ENCODE measurements around the gene SEMA5A.

SEMA5A gene

GRCh38 chr5:9502050-9502834, 43.6 kb downstream of the SEMA5A start:
- no peaks in the 10 kb centered on the region for H3K27me3 ChIP-seq
- no peaks in the 10 kb centered on the region for H3K4me1 ChIP-seq (ENCODE audit: control insufficient read depth in 1 of 2, insufficient read depth in 1 of 2, low read depth in 1 of 2, low read length in 1 of 2)
- TF ChIP-seq CTCF (IDR thresholded peaks at IDR 0.05): no peak
- H3K27ac ChIP-seq: no peak overlapping the region
- no peaks in the 10 kb centered on the region for H3K9me3 ChIP-seq
- H3K36me3 ChIP-seq: no peaks in the 10 kb centered on the region
- no peak overlapping the region for H3K4me3 ChIP-seq (ENCODE audit: low read depth in 1 of 2, low read length in 1 of 2)

- Histone ChIP-seq H3K27me3 (no peaks in the 10 kb centered on the region), H3K36me3 (no peaks in the 10 kb centered on the region), H3K4me3 (ENCODE audit: low read depth in 1 of 2, low read length in 1 of 2) (no peak overlapping the region), H3K9me3 (no peaks in the 10 kb centered on the region), H3K4me1 (ENCODE audit: control insufficient read depth in 1 of 2, insufficient read depth in 1 of 2, low read depth in 1 of 2, low read length in 1 of 2) (no peaks in the 10 kb centered on the region), H3K27ac (no peak overlapping the region)
- TF ChIP-seq CTCF (IDR thresholded peaks at IDR 0.05): no peak
Measured at GRCh38 chr5:9500625-9501024, 45.2 kb downstream of the SEMA5A start.

DNA sequence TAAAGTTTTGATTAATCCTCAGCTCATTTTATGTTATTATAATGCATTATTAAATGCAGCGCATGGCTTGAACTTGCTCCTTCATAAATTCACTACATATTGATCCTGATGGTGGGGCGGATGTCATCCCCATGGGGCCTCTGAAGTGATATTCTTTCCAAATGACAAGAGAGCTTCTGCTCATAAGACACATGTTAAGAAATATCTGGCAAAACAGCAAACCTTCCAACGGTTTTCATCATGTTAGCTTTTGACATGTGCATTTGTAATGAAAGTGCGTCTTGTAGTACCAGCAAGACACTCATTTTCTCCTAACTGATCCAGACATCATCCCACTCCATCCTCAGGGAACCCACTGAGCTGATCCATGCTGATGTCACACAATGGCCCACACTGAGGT, 45.7 kb downstream of the SEMA5A start:
- Histone ChIP-seq H3K27ac (no peak overlapping the region), H3K36me3 (no peaks in the 10 kb centered on the region), H3K4me3 (ENCODE audit: low read depth in 1 of 2, low read length in 1 of 2) (no peak overlapping the region), H3K9me3 (no peaks in the 10 kb centered on the region), H3K27me3 (no peaks in the 10 kb centered on the region), H3K4me1 (ENCODE audit: control insufficient read depth in 1 of 2, insufficient read depth in 1 of 2, low read depth in 1 of 2, low read length in 1 of 2) (no peaks in the 10 kb centered on the region)
- no peak for TF ChIP-seq CTCF (IDR thresholded peaks at IDR 0.05)

DNA sequence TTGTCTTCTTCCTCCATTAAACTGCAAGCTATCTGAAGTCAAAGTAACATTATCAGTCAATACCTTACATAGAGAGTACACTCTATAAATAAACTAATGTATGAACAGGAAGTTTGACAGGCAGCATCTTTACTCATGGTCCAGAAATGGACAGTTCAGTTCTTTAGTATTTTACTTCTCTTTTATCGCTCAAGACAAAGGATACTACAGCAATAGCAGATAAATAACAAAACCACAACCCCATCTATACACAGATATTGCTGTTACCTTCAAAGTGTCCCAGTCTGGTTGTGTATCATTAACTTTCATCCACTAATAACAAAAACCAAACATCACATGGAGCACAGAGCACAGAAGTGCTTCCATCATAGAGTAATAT, 46.4 kb downstream of the SEMA5A start:
- Histone ChIP-seq H3K27me3 (no peaks in the 10 kb centered on the region), H3K4me1 (ENCODE audit: control insufficient read depth in 1 of 2, insufficient read depth in 1 of 2, low read depth in 1 of 2, low read length in 1 of 2) (no peaks in the 10 kb centered on the region), H3K4me3 (ENCODE audit: low read depth in 1 of 2, low read length in 1 of 2) (no peak overlapping the region), H3K27ac (no peak overlapping the region), H3K9me3 (no peaks in the 10 kb centered on the region), H3K36me3 (no peaks in the 10 kb centered on the region)
- TF ChIP-seq CTCF (IDR thresholded peaks at IDR 0.05): no peak

DNA sequence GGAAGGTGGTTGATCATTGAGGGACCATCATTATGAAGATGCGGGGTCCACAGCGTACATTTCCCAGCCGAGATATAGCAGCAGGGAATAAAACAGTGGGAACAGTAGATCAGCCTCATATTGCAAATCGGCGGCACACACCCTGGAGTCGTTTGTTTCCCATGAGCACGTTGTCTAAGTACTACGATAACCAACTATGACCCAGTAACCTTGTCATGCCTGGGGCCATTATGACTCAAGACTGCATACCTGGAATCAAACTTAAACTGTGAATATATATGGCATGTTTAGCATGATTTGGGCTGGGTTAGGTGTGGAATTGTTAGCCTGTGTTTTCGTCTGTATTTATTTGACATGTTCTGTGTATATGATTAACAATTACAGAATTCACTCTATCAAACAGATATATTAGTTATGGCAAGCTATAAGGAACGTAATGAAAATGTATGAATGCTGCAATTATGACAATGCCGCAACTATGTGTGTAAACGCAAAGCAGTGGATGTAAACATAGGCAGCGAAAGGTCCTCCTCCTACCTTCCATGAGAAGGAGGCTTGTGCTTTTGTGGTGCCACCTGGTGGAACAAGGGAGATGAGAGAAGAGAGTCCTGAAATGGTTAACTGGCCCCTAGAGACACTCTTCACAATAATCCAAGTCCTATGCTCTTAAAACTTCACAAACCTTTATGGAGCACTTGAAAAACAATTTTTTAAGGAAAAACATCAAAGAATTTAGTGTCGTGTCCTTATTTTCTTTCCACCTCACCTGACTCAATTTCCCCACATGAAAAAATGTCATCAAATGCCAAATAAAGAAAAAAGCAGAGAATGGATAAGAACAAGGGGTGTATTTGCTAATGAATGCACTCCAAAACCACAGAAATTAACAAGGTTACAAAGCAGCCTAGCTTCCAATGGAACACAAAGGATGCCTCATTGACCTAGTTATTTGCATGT, 47.1 kb downstream of the SEMA5A start:
- H3K4me1 ChIP-seq (ENCODE audit: control insufficient read depth in 1 of 2, insufficient read depth in 1 of 2, low read depth in 1 of 2, low read length in 1 of 2): no peaks in the 10 kb centered on the region
- no peaks in the 10 kb centered on the region for H3K27me3 ChIP-seq
- H3K36me3 ChIP-seq: no peaks in the 10 kb centered on the region
- no peak overlapping the region for H3K27ac ChIP-seq
- H3K4me3 ChIP-seq (ENCODE audit: low read depth in 1 of 2, low read length in 1 of 2): no peak overlapping the region
- no peak for TF ChIP-seq CTCF (IDR thresholded peaks at IDR 0.05)
- no peaks in the 10 kb centered on the region for H3K9me3 ChIP-seq

All from neutrophil (primary cell).